Skeletal muscle cell (primary cell): Measurements from ENCODE around the gene HSD17B1.
"Not testable (repeated sequence)": the region's sequence is repeated elsewhere in the genome, so short reads cannot be mapped to it uniquely, and the experiment has no call there.

Experiments used
- DNase-seq: peaks from one replicate; pipeline ENCODE4 v3.0.0-alpha.2; 2010; ENCODE audit warnings: low read depth
- H3K4me3 ChIP-seq: 2 replicates; pipeline ENCODE4 v1.5.1; 2011; ENCODE audit warnings: low read depth, mild to moderate bottlenecking, control low read depth, low read length, moderate library complexity

HSD17B1 gene

DNA sequence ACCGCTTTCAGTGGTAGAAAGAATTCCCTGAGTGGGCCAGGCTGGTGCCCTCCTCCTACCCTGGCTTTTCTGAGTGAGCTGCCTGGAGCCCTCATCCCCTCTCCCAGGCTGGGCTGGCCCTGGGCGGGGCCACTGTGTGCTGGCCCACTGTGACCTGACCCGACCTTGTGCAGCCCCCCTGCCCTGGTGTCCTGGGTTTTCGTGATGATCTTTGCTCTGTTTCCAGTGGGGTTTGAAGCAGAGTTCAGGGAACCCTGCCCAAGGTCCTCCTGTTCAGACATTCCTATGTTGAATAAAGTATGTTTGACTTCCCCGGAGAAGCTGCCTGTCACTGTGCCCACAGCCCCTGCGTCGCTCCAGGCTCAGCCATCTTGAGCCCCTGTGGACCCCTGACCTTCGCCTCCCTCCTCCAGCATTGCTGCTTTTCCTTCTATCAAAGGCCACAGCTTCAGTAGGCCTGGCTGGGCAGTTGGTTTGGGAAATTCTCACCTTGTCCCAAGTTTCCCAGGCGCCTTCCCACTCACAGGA lies 30.4 kb upstream of the HSD17B1 start:
- no peak overlapping the region for H3K4me3 ChIP-seq
- no peak for DNase-seq

DNA sequence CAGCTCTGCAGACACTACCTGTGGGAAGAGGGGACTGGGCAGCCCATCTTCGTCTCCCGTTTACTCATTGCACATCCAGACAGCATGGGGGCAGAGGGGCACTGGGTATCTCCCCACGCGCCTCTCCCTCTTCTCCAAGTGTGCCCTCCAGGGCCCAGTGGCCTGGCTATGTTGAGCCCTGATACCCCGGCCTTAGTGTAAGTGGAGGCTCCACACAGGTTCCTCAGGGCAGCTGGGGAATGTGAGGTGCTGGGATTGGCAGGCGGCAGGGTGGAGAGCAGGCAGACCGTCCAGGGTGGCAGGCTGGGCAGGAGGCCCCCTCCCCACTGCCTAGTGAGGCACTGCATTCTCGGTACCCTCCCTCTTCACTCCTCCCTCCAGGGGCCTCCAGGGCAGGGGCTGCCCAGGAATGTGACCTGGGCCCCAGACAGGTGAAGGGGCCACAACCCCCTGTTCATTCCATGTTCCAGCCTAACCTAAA lies 29.9 kb upstream of the HSD17B1 start:
- no peak overlapping the region for H3K4me3 ChIP-seq
- DNase-seq, result no peak

DNA sequence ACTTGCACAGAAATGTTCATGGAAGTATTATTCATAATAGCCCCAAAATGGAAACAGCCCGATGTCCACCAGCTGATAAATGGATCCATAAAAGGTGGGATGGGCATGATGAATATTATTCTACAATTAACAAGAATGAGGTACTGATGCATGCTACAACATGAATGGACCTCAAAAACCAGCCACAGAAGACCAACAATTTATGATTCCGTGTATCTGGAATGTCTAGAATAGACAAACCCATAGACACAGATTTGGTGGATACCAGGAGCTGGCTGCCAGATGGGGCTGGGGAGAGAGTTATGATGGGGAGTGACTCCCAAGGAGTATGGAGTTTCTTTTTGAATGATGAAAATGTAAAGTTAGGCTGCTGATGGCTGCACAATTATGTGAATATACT lies 27.5 kb upstream of the HSD17B1 start:
- no peak for DNase-seq
- no peak overlapping the region for H3K4me3 ChIP-seq

DNA sequence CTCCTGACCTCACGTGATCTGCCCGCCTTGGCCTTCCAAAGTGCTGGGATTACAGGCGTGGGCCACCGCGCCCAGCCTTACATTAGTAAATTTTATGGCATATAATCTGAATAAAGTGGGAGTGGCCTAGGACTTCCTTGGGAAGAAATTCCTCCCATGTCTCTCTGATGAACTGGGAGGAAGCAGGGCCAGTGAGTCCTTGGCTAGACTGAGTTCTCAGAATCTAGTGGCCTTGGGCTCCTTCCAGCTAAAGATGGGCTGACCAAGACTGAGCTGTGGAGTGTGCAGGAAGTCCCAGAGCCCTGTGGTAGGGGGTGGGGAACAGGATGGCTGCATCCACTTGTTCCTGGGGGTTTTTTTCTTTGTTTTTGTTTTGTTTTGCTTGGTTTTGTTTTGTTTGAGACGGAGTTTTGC lies 26.7 kb upstream of the HSD17B1 start:
- DNase-seq, result no peak
- no peak overlapping the region for H3K4me3 ChIP-seq

DNA sequence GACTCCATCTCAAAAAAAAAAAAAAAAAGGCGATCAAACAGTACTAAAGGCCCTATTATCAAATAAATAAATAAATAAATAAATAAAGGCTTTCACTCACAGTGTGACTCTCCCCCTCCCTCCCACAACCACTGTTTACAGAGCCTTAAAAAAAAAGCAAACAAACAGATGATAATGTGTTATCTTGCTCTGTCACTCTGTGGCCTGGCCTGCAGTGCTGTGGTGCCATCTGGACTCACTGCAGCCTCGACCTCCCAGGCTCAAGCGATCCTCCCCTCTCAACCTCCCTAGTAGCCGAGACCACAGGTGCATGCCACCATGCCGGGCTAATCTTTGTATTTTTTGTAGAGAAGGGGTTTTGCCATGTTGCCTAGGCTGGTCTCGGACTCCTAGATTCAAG lies 24.8 kb upstream of the HSD17B1 start:
- no peak for DNase-seq

DNA sequence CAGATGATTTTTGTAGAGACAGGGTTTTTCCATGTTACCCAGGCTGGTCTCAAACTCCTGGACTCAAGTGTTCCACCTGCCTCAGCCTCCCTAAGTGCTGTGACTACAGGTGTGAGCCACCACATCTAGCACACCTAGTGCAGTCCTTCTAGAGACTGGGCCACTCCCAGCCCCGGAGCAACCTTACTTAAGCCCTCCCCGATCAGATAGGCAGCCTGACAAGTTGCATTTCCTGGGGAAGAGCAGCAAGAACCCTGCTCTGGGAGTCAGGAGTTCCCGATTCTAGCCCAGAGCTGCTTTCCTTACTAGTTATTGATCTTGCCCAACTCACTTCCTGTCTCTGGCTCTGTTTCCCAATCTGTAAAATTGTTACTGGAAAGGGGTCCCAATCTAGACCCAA lies 23.7 kb upstream of the HSD17B1 start:
- H3K4me3 ChIP-seq, result no peak overlapping the region
- DNase-seq, result no peak

More for the DNA sequence above, 24.8 kb upstream of the HSD17B1 start:
- no peak overlapping the region for H3K4me3 ChIP-seq

DNA sequence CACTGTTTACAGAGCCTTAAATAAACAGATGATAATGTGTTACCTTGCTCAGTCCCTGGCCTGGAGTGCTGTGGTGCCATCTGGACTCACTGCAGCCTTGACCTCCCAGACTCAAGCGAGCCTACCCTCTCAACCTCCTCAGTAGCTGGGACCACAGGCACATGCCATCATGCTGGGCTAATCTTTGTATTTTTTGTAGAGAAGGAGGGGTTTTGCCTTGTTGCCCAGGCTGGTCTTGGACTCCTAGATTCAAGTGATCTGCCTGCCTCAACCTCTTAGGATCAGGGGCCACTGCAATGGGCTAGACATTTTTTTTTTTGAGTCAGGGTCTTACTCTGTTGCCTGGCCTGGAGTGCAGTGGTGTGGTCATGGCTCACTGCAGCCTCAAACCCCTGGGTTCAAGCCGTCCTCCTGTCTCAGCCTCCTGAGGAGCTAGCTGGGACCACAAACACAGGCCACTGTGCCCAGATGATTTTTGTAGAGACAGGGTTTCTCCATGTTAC lies 21.7 kb upstream of the HSD17B1 start:
- no peak overlapping the region for H3K4me3 ChIP-seq
- DNase-seq, result no peak

DNA sequence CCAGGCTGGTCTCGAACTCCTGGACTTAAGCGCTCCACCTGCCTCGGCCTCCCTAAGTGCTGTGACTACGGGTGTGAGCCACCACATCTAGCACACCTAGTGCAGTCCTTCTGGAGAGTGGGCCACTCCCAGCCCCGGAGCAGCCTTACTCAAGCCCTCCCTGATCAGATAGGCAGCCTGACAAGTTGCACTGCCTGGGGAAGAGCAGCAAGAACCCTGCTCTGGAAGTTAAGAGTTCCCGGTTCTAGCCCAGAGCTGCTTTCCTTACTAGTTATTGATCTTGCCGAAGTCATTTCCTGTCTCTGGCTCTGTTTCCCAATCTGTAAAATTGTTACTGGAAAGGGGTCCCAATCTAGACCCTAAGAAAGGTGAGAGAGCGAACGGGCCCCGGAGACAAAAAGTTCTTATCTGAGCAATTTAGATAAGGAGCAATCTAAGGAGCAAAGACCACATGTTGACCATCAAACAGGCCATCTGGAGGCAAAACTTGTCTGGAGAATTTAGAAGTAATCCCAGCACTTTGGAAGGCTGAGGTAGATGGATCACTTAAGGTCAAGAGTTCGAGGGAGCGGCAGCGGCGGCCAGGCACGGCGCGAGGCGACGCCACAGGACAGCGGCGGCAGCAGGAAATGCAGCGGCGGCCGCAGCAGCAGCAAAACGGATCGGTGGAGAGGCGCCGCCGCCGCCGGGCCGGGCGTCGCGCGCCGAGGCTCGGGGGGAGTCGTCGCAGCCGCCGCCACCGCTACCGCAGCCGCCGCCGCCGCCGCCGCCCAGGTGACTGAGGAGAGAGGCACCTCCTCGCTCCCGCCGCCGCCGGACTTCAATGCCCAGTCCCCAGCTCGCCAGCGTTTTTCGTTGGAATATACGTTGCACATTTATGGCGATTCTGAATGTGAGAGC lies 21.0 kb upstream of the HSD17B1 start:
- no peak for DNase-seq
- H3K4me3 ChIP-seq, result peak overlapping the region; percentile 48

DNA sequence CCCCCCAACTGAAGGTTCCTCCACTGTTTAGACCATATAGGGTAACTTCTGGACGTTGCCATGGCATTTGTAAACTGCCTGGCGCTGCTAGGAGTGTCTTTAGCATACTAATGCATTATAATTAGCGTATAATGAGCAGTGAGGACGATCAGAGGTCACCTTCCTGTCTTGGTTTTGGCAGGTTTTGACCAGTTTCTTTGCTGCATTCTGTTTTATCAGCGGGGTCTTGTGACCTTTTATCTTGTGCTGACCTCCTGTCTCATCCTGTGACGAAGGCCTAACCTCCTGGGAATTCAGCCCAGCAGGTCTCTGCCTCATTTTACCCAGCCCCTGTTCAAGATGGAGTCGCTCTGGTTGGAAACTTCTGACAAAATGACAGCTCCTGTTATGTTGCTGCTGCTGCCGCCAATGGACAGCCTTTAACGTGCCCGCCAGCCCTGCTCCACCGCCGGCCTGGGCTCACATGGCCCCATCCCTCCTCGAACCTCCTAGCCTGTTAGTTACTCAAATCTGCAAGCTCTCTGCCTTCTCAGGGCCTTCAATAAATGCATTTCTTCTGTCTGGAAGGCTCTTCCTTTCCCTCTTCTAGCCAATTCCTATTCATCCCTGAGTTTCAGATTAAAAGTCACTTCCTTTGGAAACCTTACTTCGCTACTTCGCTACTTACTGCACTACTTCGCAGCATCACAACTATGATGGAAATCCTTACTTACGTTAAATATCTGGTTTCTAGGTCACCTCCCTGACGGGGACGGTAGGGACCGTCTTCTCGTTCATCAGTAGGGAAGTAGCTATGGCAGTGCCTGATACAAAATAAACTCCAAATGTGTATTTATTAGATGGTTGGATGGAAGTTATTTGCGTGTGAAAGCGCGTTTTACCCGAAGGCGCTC lies 17.3 kb upstream of the HSD17B1 start:
- DNase-seq, result no peak
- H3K4me3 ChIP-seq, result peak overlapping the region; percentile 63

DNA sequence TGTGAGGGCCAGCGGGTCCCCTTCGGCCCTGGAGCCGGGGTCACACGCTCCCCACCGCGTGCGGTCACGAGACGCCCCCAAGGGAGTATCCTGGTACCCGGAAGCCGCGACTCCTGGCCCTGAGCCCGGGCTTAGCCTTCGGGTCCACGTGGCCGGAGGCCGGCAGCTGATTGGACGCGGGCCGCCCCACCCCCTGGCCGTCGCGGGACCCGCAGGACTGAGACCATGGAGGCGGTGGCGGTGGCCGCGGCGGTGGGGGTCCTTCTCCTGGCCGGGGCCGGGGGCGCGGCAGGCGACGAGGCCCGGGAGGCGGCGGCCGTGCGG lies 16.7 kb upstream of the HSD17B1 start, which contains the start of gene NAGLU:
NAGLU (plus strand) TSS at position 194 of the 324 bp plus-strand sequence; CDS start at position 226, 32 bp downstream.
- DNase-seq, result no peak
- H3K4me3 ChIP-seq, result peak within 1 kb of the TSS; percentile 63

DNA sequence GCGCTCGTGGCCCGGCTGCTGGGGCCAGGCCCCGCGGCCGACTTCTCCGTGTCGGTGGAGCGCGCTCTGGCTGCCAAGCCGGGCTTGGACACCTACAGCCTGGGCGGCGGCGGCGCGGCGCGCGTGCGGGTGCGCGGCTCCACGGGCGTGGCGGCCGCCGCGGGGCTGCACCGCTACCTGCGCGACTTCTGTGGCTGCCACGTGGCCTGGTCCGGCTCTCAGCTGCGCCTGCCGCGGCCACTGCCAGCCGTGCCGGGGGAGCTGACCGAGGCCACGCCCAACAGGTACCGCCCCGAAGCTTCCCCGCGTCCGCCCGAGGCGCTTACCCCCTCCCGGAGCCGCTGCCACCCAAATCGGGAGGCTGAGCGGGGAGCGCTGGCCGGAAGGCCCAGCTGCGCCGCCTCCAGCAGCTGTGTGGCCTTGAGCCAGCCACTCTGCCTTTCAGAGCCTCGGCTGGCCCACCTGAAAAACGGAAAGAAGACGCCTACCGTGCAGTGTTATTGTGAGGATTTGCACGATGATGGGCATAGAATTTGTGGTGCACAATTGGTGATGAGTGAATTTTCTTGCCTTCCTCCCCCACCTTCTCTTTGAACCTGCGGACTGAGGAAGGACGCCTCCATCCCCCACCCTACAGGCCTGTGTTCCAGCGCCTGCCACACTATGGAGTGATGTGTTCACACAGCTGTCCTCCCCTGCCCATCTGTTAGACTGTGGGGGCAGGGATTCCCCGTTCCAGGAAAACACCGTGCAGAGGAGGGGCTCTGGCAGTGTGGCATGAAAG lies 16.2 kb upstream of the HSD17B1 start:
- peak; percentile 52 for DNase-seq

DNA sequence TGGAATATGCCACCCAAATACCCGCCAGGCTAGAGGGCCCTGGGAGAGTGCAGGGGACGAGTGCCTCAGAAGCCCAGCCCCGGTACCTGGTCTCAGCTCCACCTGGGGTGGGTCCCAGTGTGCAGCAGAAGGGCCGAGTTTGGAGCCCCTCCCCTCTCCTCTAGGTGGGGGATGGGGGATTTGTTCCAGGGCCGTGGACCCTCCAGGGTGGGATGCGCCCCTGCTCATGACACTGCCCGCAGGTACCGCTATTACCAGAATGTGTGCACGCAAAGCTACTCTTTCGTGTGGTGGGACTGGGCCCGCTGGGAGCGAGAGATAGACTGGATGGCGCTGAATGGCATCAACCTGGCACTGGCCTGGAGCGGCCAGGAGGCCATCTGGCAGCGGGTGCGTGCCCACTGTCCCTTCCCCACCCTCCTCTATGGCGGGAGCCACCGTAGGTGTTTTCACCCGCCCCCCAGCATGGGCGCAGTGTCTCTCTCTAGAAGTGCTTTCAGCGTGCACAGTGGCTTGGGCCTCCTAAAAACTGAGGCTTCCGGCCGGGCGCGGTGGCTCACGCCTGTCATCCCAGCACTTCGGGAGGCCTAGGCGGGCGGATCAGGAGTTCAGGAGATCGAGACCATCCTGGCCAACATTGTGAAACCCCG lies 15.4 kb upstream of the HSD17B1 start:
- no peak for DNase-seq

More for the DNA sequence above, 16.2 kb upstream of the HSD17B1 start:
- peak overlapping the region; percentile 63 for H3K4me3 ChIP-seq

DNA sequence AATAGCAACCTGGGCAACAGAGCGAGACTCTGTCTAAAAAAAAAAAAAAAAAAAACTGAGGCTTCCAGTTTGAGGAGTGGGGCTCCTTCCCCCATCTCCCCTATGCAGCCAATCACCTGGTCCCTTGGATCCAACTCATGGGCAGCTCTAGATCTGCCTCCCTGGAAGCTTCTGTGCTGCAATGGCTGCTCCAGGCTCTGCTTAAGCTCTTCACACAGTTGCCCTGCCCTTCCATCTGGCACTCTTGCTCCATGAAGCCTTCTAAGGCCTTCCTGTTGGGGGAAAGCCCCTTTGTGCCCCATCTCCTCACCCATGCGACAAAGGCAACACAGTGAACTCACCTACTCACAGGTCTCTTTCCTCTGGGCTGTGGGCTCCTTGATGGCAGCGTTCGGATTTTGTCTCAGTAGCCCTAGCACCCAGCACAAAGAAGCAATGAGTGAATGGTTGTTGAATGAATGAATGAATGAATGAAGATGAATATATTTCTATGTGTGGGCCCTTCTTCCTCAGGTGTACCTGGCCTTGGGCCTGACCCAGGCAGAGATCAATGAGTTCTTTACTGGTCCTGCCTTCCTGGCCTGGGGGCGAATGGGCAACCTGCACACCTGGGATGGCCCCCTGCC lies 14.8 kb upstream of the HSD17B1 start:
- H3K4me3 ChIP-seq, result no peak overlapping the region
- no peak for DNase-seq

More for the DNA sequence above, 15.4 kb upstream of the HSD17B1 start:
- H3K4me3 ChIP-seq, result peak overlapping the region; percentile 63

DNA sequence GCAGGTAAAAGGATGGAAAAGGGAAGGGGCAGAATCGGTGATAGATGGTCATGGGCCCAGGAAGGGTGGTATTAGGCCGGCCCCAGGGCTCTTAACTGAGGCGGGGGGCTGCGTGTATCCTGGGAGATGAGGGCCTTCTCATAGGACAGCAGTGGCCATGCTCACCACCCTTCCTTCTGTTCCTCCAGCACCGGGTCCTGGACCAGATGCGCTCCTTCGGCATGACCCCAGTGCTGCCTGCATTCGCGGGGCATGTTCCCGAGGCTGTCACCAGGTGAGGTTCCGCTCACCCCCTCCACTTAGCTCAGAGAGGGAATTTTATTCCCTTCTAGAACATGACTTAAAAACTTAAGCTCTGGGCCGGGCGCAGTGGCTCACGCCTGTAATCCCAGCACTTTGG lies 14.2 kb upstream of the HSD17B1 start:
- DNase-seq, result no peak
- H3K4me3 ChIP-seq, result no peak overlapping the region

DNA sequence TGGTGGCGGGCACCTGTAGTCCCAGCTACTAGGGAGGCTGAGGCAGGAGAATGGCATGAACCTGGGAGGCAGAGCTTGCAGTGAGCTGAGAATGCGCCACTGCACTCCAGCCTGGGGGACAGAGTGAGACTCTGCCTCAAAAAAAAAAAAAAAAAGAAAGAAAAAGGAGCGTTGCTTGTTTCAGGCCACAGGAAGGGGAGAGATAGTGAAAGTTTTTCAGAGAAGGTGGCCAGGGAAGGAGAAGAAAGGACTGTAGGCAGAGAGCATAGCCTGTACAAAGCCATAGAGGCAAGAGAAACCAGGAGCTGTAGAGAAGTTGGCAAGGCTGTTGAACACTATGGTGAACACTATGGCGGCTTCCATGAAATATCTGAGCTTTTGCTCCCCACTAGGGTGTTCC lies 12.2 kb upstream of the HSD17B1 start:
- DNase-seq, H3K4me3 ChIP-seq: not testable (repeated sequence)

DNA sequence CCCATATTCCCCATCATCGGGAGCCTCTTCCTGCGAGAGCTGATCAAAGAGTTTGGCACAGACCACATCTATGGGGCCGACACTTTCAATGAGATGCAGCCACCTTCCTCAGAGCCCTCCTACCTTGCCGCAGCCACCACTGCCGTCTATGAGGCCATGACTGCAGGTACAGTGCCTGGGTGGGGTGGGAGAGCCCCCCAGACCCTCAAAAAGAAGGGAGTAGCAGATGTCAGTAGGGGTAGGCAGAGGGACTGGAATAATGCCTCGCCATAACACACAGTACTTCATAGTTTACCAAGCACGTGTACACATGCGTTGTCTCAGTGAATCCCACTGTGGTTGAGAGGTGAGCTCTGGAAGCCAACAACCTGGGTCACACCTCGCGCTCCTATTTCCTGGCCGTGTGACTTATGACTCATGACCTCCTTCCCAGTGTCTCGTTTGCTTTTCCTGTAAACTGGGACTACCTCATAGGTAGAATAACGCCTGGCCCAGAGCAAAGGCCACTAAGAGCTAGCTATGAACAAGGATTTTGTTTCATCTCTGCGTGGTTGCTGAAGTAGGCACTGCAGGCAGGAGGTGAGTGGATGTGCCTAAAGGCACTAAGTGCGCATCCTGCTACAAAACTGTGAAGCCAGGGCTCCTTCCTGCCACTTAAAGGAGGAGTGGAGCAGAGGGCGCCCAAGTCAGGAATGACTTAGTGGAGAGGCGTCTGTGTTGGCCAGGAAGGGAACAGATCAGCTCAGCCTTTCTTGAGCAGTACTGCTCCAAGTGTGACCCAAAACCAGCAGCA lies 11.5 kb upstream of the HSD17B1 start:
- H3K4me3 ChIP-seq, result no peak overlapping the region
- no peak for DNase-seq
